RWPE2 (cell line): ENCODE data around the gene LRRK1.

Source experiments
- ATAC-seq: fragments of 200-7000 bp; cut with Tn5 transposase; 3 replicates; pipeline ENCODE4 v1.9.1; 2021; ENCODE audit warnings: low read depth
- DNase-seq: peaks from one replicate; pipeline ENCODE4 v3.0.0-alpha.2; 2020; ENCODE audit warnings: low spot score
- H3K27ac ChIP-seq: fragments of 450-650 bp; 2 replicates; pipeline ENCODE4 v1.5.1; 2017; ENCODE audit warnings: mild to moderate bottlenecking; ENCODE audit not compliant: poor library complexity, severe bottlenecking
- H3K27me3 ChIP-seq: fragments of 250-450 bp; sonication (Bioruptor Pico); 2 replicates; pipeline ENCODE4 v1.5.1; 2021; ENCODE audit warnings: mild to moderate bottlenecking, moderate library complexity; ENCODE audit not compliant: insufficient read depth, poor library complexity, severe bottlenecking
- H3K36me3 ChIP-seq: fragments of 250-450 bp; sonication (Bioruptor Pico); 2 replicates; pipeline ENCODE4 v1.5.1; 2020; ENCODE audit warnings: low read depth, mild to moderate bottlenecking, moderate library complexity
- H3K4me1 ChIP-seq: fragments of 250-450 bp; sonication (Bioruptor Pico); 2 replicates; pipeline ENCODE4 v1.5.1; 2021; ENCODE audit warnings: mild to moderate bottlenecking, moderate library complexity; ENCODE audit not compliant: insufficient read depth, poor library complexity, severe bottlenecking
- H3K4me3 ChIP-seq: fragments of 250-450 bp; sonication (Bioruptor Pico); 2 replicates; pipeline ENCODE4 v1.5.1; 2021; ENCODE audit warnings: mild to moderate bottlenecking, moderate library complexity; ENCODE audit not compliant: severe bottlenecking
- H3K9me3 ChIP-seq: fragments of 250-450 bp; sonication (Bioruptor Pico); 2 replicates; pipeline ENCODE4 v1.5.1; 2021; ENCODE audit warnings: mild to moderate bottlenecking, moderate library complexity; ENCODE audit not compliant: severe bottlenecking
- CTCF ChIP-seq: fragments of 450-650 bp; IDR thresholded peaks from one replicate; pipeline ENCODE4 v1.5.1; 2017; ENCODE audit warnings: mild to moderate bottlenecking, moderate library complexity; ENCODE audit not compliant: poor library complexity, severe bottlenecking

LRRK1 gene

GRCh38 chr15:100975043-100975442 is 55.9 kb downstream of the LRRK1 start:
- DNase-seq (no peak), ATAC-seq (no peak)
- Histone ChIP-seq H3K27ac (no peak overlapping the region), H3K4me3 (no peak overlapping the region), H3K4me1 (no peaks in the 10 kb centered on the region), H3K27me3 (no peaks in the 10 kb centered on the region), H3K9me3 (no peaks in the 10 kb centered on the region), H3K36me3 (no peaks in the 10 kb centered on the region)
- TF ChIP-seq CTCF, result no peak

GRCh38 chr15:100980410-100981046 is 61.4 kb downstream of the LRRK1 start:
- ATAC-seq, result no peak
- no peak for DNase-seq
- Histone ChIP-seq H3K36me3 (no peaks in the 10 kb centered on the region), H3K9me3 (no peaks in the 10 kb centered on the region), H3K27ac (no peak overlapping the region), H3K4me3 (no peak overlapping the region), H3K27me3 (no peaks in the 10 kb centered on the region), H3K4me1 (no peaks in the 10 kb centered on the region)
- TF ChIP-seq CTCF, result no peak

GRCh38 chr15:100981086-100981485 is 61.9 kb downstream of the LRRK1 start:
- Histone ChIP-seq H3K36me3 (no peaks in the 10 kb centered on the region), H3K4me1 (no peaks in the 10 kb centered on the region), H3K27me3 (no peaks in the 10 kb centered on the region), H3K9me3 (no peaks in the 10 kb centered on the region), H3K4me3 (no peak overlapping the region), H3K27ac (no peak overlapping the region)
- DNase-seq, result no peak
- TF ChIP-seq CTCF, result no peak
- ATAC-seq, result no peak; the same call in 2 of the 3 replicates

- H3K9me3 ChIP-seq, result no peaks in the 10 kb centered on the region
- H3K4me1 ChIP-seq, result no peaks in the 10 kb centered on the region
- TF ChIP-seq CTCF, result no peak
- no peaks in the 10 kb centered on the region for H3K27me3 ChIP-seq
- H3K4me3 ChIP-seq, result no peak overlapping the region
- DNase-seq (no peak), ATAC-seq (no peak)
- H3K27ac ChIP-seq, result no peak overlapping the region
- peaks cover 5% of the 10 kb centered on the region; the same call in 1 of the 2 replicates for H3K36me3 ChIP-seq
These were observed 64.1 kb downstream of the LRRK1 start for GRCh38 chr15:100983221-100983620.

- Histone ChIP-seq H3K4me1 (no peaks in the 10 kb centered on the region), H3K4me3 (no peak overlapping the region), H3K36me3 (peaks cover 6% of the 10 kb centered on the region; the same call in 1 of the 2 replicates), H3K27ac (no peak overlapping the region), H3K27me3 (no peaks in the 10 kb centered on the region), H3K9me3 (no peaks in the 10 kb centered on the region)
- no peak for ATAC-seq
- DNase-seq, result no peak
- TF ChIP-seq CTCF, result no peak
These were observed 66.2 kb downstream of the LRRK1 start for GRCh38 chr15:100985401-100985800.
